ENCODE results near the gene WWC2. TPM values are rescaled to one million over a fixed set of nuclear protein-coding genes. Genes with fewer than 3 reads are reported as not detected.

WWC2 gene
- total RNA-seq, 2 donors from 2014 or later: 4.3 to 6.8 TPM

DNA sequence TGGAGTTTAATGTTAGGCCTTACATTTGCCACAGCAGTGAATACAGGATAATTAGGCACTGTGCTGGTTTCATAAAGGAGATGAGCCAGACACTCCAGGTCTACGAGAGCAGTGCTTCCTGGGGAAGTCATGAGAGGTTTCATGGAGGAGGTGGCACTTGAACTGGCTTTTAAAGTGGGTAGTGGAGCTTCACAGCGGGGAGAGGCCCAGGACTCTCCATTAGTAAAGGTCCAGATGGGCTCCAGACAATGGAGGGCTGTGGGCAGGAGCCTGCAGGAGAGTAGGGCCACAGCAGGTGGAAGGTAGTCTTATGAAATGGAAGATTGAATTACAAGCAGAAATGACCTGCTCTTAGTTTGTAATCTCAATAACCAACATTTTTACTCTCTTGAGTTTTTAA is 192.0 kb downstream of the WWC2 start:
- H3K9me3 ChIP-seq: no peaks in the 10 kb centered on the region
- no peak overlapping the region for H3K4me3 ChIP-seq
- H3K36me3 ChIP-seq: no peaks in the 10 kb centered on the region
- TF ChIP-seq, protein P1, sequence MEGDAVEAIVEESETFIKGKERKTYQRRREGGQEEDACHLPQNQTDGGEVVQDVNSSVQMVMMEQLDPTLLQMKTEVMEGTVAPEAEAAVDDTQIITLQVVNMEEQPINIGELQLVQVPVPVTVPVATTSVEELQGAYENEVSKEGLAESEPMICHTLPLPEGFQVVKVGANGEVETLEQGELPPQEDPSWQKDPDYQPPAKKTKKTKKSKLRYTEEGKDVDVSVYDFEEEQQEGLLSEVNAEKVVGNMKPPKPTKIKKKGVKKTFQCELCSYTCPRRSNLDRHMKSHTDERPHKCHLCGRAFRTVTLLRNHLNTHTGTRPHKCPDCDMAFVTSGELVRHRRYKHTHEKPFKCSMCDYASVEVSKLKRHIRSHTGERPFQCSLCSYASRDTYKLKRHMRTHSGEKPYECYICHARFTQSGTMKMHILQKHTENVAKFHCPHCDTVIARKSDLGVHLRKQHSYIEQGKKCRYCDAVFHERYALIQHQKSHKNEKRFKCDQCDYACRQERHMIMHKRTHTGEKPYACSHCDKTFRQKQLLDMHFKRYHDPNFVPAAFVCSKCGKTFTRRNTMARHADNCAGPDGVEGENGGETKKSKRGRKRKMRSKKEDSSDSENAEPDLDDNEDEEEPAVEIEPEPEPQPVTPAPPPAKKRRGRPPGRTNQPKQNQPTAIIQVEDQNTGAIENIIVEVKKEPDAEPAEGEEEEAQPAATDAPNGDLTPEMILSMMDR (IDR thresholded peaks at IDR 0.05): no peak
- no peak for DNase-seq
- H3K9ac ChIP-seq (ENCODE audit: low read depth in 2 of 2, low read length in 2 of 2): no peak overlapping the region
- H3K4me1 ChIP-seq: no peaks in the 10 kb centered on the region
- no peaks in the 10 kb centered on the region for H3K27me3 ChIP-seq
- intact Hi-C loops (cut with DNase I): no loop called here
- no peak overlapping the region for H3K27ac ChIP-seq

- H3K9ac ChIP-seq (ENCODE audit: low read depth in 2 of 2, low read length in 2 of 2): no peak overlapping the region
- no peaks in the 10 kb centered on the region for H3K27me3 ChIP-seq
- no peaks in the 10 kb centered on the region for H3K36me3 ChIP-seq
- intact Hi-C loops (cut with DNase I): no loop called here
- no peak overlapping the region for H3K4me3 ChIP-seq
- no peaks in the 10 kb centered on the region for H3K4me1 ChIP-seq
- DNase-seq: no peak
- no peaks in the 10 kb centered on the region for H3K9me3 ChIP-seq
- no peak overlapping the region for H3K27ac ChIP-seq
- TF ChIP-seq, protein P1 (IDR thresholded peaks at IDR 0.05): no peak
These were observed 196.7 kb downstream of the WWC2 start for GRCh38 chr4:183295711-183296110.

GRCh38 chr4:183297675-183298074 is 198.6 kb downstream of the WWC2 start:
- Histone ChIP-seq H3K4me1 (no peaks in the 10 kb centered on the region), H3K9me3 (no peaks in the 10 kb centered on the region), H3K27ac (no peak overlapping the region), H3K36me3 (no peaks in the 10 kb centered on the region), H3K27me3 (no peaks in the 10 kb centered on the region), H3K9ac (ENCODE audit: low read depth in 2 of 2, low read length in 2 of 2) (no peak overlapping the region), H3K4me3 (no peak overlapping the region)
- intact Hi-C loops (cut with DNase I): no loop called here
- TF ChIP-seq, protein P1 (IDR thresholded peaks at IDR 0.05): no peak
- no peak for DNase-seq

DNA sequence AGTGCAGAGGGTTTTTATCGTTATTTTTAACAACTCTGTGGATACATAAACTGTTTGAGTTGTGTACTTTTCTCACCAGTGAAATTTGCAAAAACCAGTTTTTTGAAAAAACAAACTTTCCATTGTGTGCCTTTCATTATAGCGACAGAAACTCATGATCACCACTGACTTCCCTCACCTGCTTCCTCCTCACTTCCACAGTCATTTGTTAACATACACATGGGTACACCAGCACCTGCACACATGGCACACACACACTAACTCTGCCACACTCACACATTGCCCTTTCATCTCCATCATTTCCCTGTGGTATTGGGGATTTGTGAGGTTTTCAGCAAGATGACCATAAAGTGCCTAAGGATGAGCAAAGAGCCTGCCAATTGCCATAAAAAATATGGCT is 200.4 kb downstream of the WWC2 start:
- Histone ChIP-seq H3K4me3 (no peak overlapping the region), H3K27me3 (no peaks in the 10 kb centered on the region), H3K36me3 (no peaks in the 10 kb centered on the region), H3K4me1 (no peaks in the 10 kb centered on the region), H3K9ac (ENCODE audit: low read depth in 2 of 2, low read length in 2 of 2) (no peak overlapping the region), H3K27ac (no peak overlapping the region), H3K9me3 (no peaks in the 10 kb centered on the region)
- intact Hi-C loops (cut with DNase I): no loop called here
- TF ChIP-seq, protein P1 (IDR thresholded peaks at IDR 0.05): no peak
- DNase-seq: no peak

DNA sequence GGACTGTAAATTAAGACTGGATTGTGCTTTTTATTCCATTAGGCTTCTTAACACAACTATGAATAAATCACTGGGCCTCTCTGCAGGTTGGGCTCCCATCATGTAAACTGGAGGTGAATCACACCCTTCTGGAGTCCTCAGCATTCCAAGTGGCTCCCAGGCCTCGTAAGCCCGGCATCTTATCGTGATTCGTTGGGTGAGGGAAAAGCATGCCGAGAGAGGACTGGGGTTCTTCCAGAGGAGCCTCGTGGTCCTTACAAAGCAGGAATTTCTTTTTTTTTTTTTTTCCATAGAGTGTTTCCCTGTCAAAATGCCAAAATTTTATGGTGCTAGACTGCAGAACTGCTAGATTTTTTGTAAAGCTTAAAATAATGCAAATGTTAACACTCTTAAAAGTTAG is 201.0 kb downstream of the WWC2 start:
- Histone ChIP-seq H3K27ac (no peak overlapping the region), H3K4me3 (no peak overlapping the region), H3K9me3 (no peaks in the 10 kb centered on the region), H3K9ac (ENCODE audit: low read depth in 2 of 2, low read length in 2 of 2) (no peak overlapping the region), H3K36me3 (no peaks in the 10 kb centered on the region), H3K4me1 (no peaks in the 10 kb centered on the region), H3K27me3 (no peaks in the 10 kb centered on the region)
- TF ChIP-seq, protein P1 (IDR thresholded peaks at IDR 0.05): no peak
- no peak for DNase-seq
- intact Hi-C loops (cut with DNase I): no loop called here

DNA sequence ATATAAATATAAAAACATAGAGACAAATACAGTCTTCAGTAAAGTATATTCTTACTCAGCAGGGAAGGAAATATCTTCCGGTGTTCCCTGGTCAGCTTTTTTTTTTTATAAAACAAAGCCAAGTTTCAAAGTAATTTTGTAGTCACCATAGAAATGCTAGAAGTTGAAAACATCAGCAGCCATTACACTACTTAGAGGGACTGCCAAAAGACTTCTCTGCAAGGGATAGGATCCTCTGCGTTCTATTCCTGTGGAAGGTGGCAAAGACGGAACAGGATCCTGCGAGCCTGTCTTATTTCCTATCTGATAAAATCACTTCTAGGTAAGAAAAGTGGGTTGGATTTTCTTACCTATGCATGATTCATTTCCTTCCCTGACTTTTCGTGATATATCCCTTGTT is 201.6 kb downstream of the WWC2 start:
- Histone ChIP-seq H3K4me3 (no peak overlapping the region), H3K27ac (no peak overlapping the region), H3K27me3 (no peaks in the 10 kb centered on the region), H3K9me3 (no peaks in the 10 kb centered on the region), H3K36me3 (no peaks in the 10 kb centered on the region), H3K9ac (ENCODE audit: low read depth in 2 of 2, low read length in 2 of 2) (no peak overlapping the region), H3K4me1 (no peaks in the 10 kb centered on the region)
- TF ChIP-seq, protein P1 (IDR thresholded peaks at IDR 0.05): no peak
- intact Hi-C loops (cut with DNase I): no loop called here
- no peak for DNase-seq

Data from colonic mucosa (tissue), 4 donors.